ENCODE data around the gene TICAM2.

TICAM2 gene

GRCh38 chr5:115571441-115571878, 30.8 kb downstream of the TICAM2 start:
- Histone ChIP-seq H3K9me3 (ENCODE audit: insufficient read depth, low read length) (no peaks in the 10 kb centered on the region), H3K9ac (ENCODE audit: insufficient read length, low read depth) (no peak overlapping the region), H3K27me3 (ENCODE audit: insufficient read depth, insufficient read length) (no peaks in the 10 kb centered on the region), H3K4me1 (ENCODE audit: insufficient read depth, insufficient read length) (no peaks in the 10 kb centered on the region), H3K36me3 (ENCODE audit: insufficient read depth, insufficient read length, low read length) (no peaks in the 10 kb centered on the region), H3K4me3 (ENCODE audit: insufficient read length, low read depth) (no peak overlapping the region)
- TF ChIP-seq SUZ12 (IDR thresholded peaks at IDR 0.05; ENCODE audit: extremely low read depth, insufficient read depth, insufficient read length) (no peak), YY1 (IDR thresholded peaks at IDR 0.05; ENCODE audit: insufficient read depth, insufficient read length) (no peak)
- no peak for DNase-seq (ENCODE audit: low read depth, low spot score)

DNA sequence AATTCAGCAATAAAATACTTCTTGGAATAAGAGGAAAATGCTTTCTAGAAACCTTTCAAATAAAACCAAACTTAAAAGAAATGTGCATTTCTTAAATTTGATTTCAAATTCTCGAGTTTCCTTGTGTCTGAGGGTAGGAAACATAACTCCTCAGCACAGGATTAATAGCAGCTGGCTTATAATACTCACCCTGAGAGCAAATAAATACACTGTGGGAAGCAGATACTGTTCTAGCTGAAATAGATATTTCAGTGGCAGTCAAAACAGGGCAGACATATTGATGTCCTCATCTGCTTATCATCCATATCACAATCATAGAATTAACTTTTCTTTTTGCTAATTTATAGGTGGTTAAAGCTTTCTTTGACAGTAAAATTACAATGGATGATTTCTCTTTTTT, 33.6 kb downstream of the TICAM2 start:
- H3K27me3 ChIP-seq (ENCODE audit: insufficient read depth, insufficient read length) = no peaks in the 10 kb centered on the region
- no peak for DNase-seq (ENCODE audit: low read depth, low spot score)
- no peak overlapping the region for H3K4me3 ChIP-seq (ENCODE audit: insufficient read length, low read depth)
- no peaks in the 10 kb centered on the region for H3K9me3 ChIP-seq (ENCODE audit: insufficient read depth, low read length)
- H3K9ac ChIP-seq (ENCODE audit: insufficient read length, low read depth) = no peak overlapping the region
- no peak for TF ChIP-seq YY1 (IDR thresholded peaks at IDR 0.05; ENCODE audit: insufficient read depth, insufficient read length)
- TF ChIP-seq SUZ12 (IDR thresholded peaks at IDR 0.05; ENCODE audit: extremely low read depth, insufficient read depth, insufficient read length) = no peak
- no peak for TF ChIP-seq ZNF274 (IDR thresholded peaks at IDR 0.05; ENCODE audit: low read depth, low read length)
- no peaks in the 10 kb centered on the region for H3K4me1 ChIP-seq (ENCODE audit: insufficient read depth, insufficient read length)
- H3K36me3 ChIP-seq (ENCODE audit: insufficient read depth, insufficient read length, low read length) = no peaks in the 10 kb centered on the region

DNA sequence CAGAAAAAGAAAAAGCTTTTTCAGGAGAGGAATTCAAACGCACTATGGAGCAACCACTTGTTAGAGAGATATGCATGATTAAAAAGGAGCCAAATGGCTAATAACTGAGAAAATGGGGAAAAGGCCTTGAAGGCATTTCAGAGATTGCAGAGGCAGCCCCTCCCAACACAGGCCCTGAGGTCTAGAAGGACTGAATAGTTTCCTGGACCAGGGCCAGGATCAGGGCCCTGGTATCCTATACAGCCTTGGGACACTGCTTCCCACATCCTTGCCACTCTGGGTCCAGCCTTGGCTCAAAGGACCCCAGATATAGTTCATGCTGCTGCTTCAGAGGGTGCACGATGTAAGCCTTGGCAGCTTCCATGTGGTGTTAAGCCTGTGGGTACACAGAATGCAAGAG, 37.0 kb downstream of the TICAM2 start:
- no peaks in the 10 kb centered on the region for H3K4me1 ChIP-seq (ENCODE audit: insufficient read depth, insufficient read length)
- H3K36me3 ChIP-seq (ENCODE audit: insufficient read depth, insufficient read length, low read length) = no peaks in the 10 kb centered on the region
- no peak overlapping the region for H3K9ac ChIP-seq (ENCODE audit: insufficient read length, low read depth)
- no peak for DNase-seq (ENCODE audit: low read depth, low spot score)
- H3K27me3 ChIP-seq (ENCODE audit: insufficient read depth, insufficient read length) = no peaks in the 10 kb centered on the region
- H3K4me3 ChIP-seq (ENCODE audit: insufficient read length, low read depth) = no peak overlapping the region
- TF ChIP-seq YY1 (IDR thresholded peaks at IDR 0.05; ENCODE audit: insufficient read depth, insufficient read length) = no peak
- no peak for TF ChIP-seq ZNF274 (IDR thresholded peaks at IDR 0.05; ENCODE audit: low read depth, low read length)
- TF ChIP-seq SUZ12 (IDR thresholded peaks at IDR 0.05; ENCODE audit: extremely low read depth, insufficient read depth, insufficient read length) = no peak
- H3K9me3 ChIP-seq (ENCODE audit: insufficient read depth, low read length) = no peaks in the 10 kb centered on the region

GRCh38 chr5:115561176-115561575, 41.1 kb downstream of the TICAM2 start:
- no peaks in the 10 kb centered on the region for H3K4me1 ChIP-seq (ENCODE audit: insufficient read depth, insufficient read length)
- TF ChIP-seq YY1 (IDR thresholded peaks at IDR 0.05; ENCODE audit: insufficient read depth, insufficient read length) = no peak
- no peak for TF ChIP-seq ZNF274 (IDR thresholded peaks at IDR 0.05; ENCODE audit: low read depth, low read length)
- no peak for TF ChIP-seq SUZ12 (IDR thresholded peaks at IDR 0.05; ENCODE audit: extremely low read depth, insufficient read depth, insufficient read length)
- no peak for DNase-seq (ENCODE audit: low read depth, low spot score)
- no peak overlapping the region for H3K4me3 ChIP-seq (ENCODE audit: insufficient read length, low read depth)
- H3K27me3 ChIP-seq (ENCODE audit: insufficient read depth, insufficient read length) = no peaks in the 10 kb centered on the region
- H3K9ac ChIP-seq (ENCODE audit: insufficient read length, low read depth) = no peak overlapping the region
- H3K36me3 ChIP-seq (ENCODE audit: insufficient read depth, insufficient read length, low read length) = no peaks in the 10 kb centered on the region
- H3K9me3 ChIP-seq (ENCODE audit: insufficient read depth, low read length) = no peaks in the 10 kb centered on the region

DNA sequence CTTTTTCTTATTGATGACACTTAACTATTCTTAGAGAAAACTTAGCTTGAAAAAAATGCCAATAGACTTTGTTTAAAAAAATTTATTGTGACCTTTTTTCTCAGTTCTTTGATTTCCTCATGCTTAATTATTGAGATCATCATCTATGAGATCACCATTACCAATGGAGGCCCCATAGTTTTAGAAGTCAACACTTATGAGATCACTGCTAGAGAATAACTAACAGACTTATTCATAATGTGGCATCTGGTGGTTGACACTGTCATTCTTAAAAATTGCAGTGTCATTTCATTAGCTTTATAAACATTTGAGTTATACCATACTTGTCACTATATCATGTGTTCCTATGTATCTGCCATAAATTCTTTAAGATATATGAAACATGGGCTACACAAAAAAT, 42.8 kb downstream of the TICAM2 start:
- TF ChIP-seq ZNF274 (IDR thresholded peaks at IDR 0.05; ENCODE audit: low read depth, low read length) (no peak), YY1 (IDR thresholded peaks at IDR 0.05; ENCODE audit: insufficient read depth, insufficient read length) (no peak), SUZ12 (IDR thresholded peaks at IDR 0.05; ENCODE audit: extremely low read depth, insufficient read depth, insufficient read length) (no peak)
- no peak overlapping the region for H3K9ac ChIP-seq (ENCODE audit: insufficient read length, low read depth)
- no peaks in the 10 kb centered on the region for H3K9me3 ChIP-seq (ENCODE audit: insufficient read depth, low read length)
- H3K4me3 ChIP-seq (ENCODE audit: insufficient read length, low read depth) = no peak overlapping the region
- no peak for DNase-seq (ENCODE audit: low read depth, low spot score)
- no peaks in the 10 kb centered on the region for H3K36me3 ChIP-seq (ENCODE audit: insufficient read depth, insufficient read length, low read length)
- H3K27me3 ChIP-seq (ENCODE audit: insufficient read depth, insufficient read length) = no peaks in the 10 kb centered on the region
- no peaks in the 10 kb centered on the region for H3K4me1 ChIP-seq (ENCODE audit: insufficient read depth, insufficient read length)

DNA sequence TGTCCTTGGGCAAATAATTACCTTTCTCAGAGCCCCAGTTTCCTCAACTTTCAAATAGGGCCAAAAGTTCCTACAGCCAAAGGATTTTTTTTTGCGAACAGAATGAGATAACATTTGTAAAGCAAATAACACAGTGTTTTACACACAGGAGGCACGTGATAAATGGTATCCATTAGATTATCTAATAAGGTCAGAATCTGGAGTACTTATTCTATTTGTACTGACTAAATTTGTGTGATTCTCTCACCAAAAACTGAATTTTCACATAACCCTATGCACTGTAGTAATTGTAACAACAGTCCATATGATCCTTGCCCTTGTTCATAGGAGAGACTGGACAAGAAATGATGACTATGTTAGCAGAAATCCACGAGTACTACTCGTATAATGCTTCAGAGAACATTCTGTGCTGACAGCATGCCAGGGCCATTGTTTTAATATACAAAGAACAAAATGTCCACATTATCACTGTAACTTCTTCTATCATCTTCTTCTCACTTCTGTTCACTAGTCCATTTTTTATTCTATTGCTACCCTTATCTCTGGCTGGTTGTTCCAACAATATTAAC, 43.8 kb downstream of the TICAM2 start:
- no peak for DNase-seq (ENCODE audit: low read depth, low spot score)
- no peaks in the 10 kb centered on the region for H3K27me3 ChIP-seq (ENCODE audit: insufficient read depth, insufficient read length)
- H3K36me3 ChIP-seq (ENCODE audit: insufficient read depth, insufficient read length, low read length) = no peaks in the 10 kb centered on the region
- no peak overlapping the region for H3K4me3 ChIP-seq (ENCODE audit: insufficient read length, low read depth)
- H3K4me1 ChIP-seq (ENCODE audit: insufficient read depth, insufficient read length) = no peaks in the 10 kb centered on the region
- TF ChIP-seq ZNF274 (IDR thresholded peaks at IDR 0.05; ENCODE audit: low read depth, low read length) (no peak), SUZ12 (IDR thresholded peaks at IDR 0.05; ENCODE audit: extremely low read depth, insufficient read depth, insufficient read length) (no peak), YY1 (IDR thresholded peaks at IDR 0.05; ENCODE audit: insufficient read depth, insufficient read length) (no peak)
- H3K9me3 ChIP-seq (ENCODE audit: insufficient read depth, low read length) = no peaks in the 10 kb centered on the region
- no peak overlapping the region for H3K9ac ChIP-seq (ENCODE audit: insufficient read length, low read depth)

DNA sequence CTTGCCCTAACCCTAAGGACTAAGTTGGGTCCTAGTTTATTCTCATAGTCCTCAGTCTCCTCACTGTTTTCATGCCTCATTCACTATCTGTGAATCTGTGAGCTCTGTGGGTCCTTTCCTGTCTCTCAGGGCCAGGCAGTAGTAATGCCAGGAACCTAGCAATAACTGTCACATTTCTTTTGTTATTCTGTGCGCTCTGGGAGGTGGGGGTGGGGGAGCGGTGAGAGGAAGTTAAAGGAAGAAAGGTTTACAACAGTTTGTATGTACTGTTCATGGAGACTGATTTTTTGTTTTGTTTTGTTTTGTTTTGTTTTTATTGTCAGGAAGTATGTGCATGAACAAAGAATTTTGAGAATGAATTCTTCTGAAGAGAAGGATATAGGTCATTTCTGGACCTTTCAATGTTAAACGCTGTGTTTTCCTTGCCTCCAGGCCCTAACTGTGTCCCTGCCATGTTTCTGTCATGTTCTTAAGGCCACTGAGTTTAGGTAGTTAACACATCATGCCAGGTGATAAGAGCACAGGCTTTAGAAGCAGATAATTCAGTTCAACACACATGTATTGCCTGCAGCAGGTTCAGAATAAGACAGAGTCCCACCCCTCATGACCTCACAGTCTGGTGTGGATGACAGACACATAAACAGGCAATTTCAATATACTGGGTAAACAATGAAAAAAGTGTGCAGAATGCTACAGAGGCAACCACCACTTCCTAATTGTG, 44.5 kb downstream of the TICAM2 start:
- Histone ChIP-seq H3K4me3 (ENCODE audit: insufficient read length, low read depth) (no peak overlapping the region), H3K4me1 (ENCODE audit: insufficient read depth, insufficient read length) (no peaks in the 10 kb centered on the region), H3K36me3 (ENCODE audit: insufficient read depth, insufficient read length, low read length) (no peaks in the 10 kb centered on the region), H3K9ac (ENCODE audit: insufficient read length, low read depth) (no peak overlapping the region), H3K9me3 (ENCODE audit: insufficient read depth, low read length) (no peaks in the 10 kb centered on the region), H3K27me3 (ENCODE audit: insufficient read depth, insufficient read length) (no peaks in the 10 kb centered on the region)
- no peak for DNase-seq (ENCODE audit: low read depth, low spot score)
- TF ChIP-seq SUZ12 (IDR thresholded peaks at IDR 0.05; ENCODE audit: extremely low read depth, insufficient read depth, insufficient read length) = no peak
- TF ChIP-seq ZNF274 (IDR thresholded peaks at IDR 0.05; ENCODE audit: low read depth, low read length) = no peak
- TF ChIP-seq YY1 (IDR thresholded peaks at IDR 0.05; ENCODE audit: insufficient read depth, insufficient read length) = no peak

All from NT2/D1 (cell line).